ENCODE results near the gene EPB42. TPM values are rescaled to one million over a fixed set of nuclear protein-coding genes. Genes with fewer than 3 reads are reported as not detected.

The EPB42 gene
- total RNA-seq, 1 experiment from 2014 or later, result not detected

- Histone ChIP-seq H2BK120ac (ENCODE audit: low read depth, low read length, poor library complexity, severe bottlenecking) (no peak overlapping the region), H3K79me1 (ENCODE audit: insufficient read depth, low read depth, low read length, poor library complexity, severe bottlenecking) (no peaks in the 10 kb centered on the region), H3K18ac (ENCODE audit: insufficient read length, low read depth, low read length) (no peak overlapping the region), H2BK12ac (ENCODE audit: insufficient read length, low read depth, low read length) (no peak overlapping the region), H3K56ac (ENCODE audit: insufficient read length, low read depth, low read length) (no peak overlapping the region), H3K27ac (ENCODE audit: insufficient read length, low read depth, low read length) (no peak overlapping the region), H3K79me2 (ENCODE audit: insufficient read depth, low read length) (no peaks in the 10 kb centered on the region), H2BK20ac (ENCODE audit: low read depth, low read length, poor library complexity, severe bottlenecking) (no peak overlapping the region), H2BK15ac (ENCODE audit: low read depth, low read length) (no peak overlapping the region), H3K14ac (ENCODE audit: insufficient read depth, low read length) (no peak overlapping the region), H3K9ac (ENCODE audit: extremely low read depth, insufficient read length, low read length) (no peak overlapping the region), H4K91ac (ENCODE audit: insufficient read length, low read depth, low read length) (no peak overlapping the region), H4K20me1 (ENCODE audit: control insufficient read depth, insufficient read depth, insufficient read length) (no peaks in the 10 kb centered on the region), H2AFZ (ENCODE audit: low read length) (no peak overlapping the region), H2BK5ac (ENCODE audit: insufficient read length, low read length) (no peak overlapping the region), H3K4ac (ENCODE audit: low read depth, low read length) (no peak overlapping the region), H3K4me2 (ENCODE audit: insufficient read depth, insufficient read length, low read length) (no peak overlapping the region), H2AK5ac (ENCODE audit: insufficient read length, low read length) (no peak overlapping the region), H3K9me3 (ENCODE audit: control insufficient read depth, low read depth, low read length) (no peaks in the 10 kb centered on the region), H4K8ac (replicated peaks; ENCODE audit: insufficient read length, low read depth, low read length) (no peak overlapping the region), H3T11ph (ENCODE audit: low read length) (no peak overlapping the region), H3K4me1 (ENCODE audit: insufficient read depth, low read length) (no peaks in the 10 kb centered on the region), H3K23me2 (ENCODE audit: insufficient read length, low read depth, low read length, poor library complexity, severe bottlenecking) (no peaks in the 10 kb centered on the region), H4K5ac (ENCODE audit: insufficient read length, low read depth, low read length) (no peak overlapping the region), H3K27me3 (ENCODE audit: insufficient read depth, low read length) (no peaks in the 10 kb centered on the region), H3K23ac (ENCODE audit: insufficient read length, low read depth, low read length) (no peak overlapping the region)
- Mint-ChIP-seq H3K9me3 (peaks cover 11 to 17% of the 10 kb centered on the region in 2 experiments; a peak in 4 of 5 replicates), H3K27ac (no peak overlapping the region; a peak in 1 of 7 replicates), H3K4me1 (peaks cover 8 to 10% of the 10 kb centered on the region in 2 experiments), H3K27me3 (ENCODE audit: low read depth) (no peaks in the 10 kb centered on the region), H3K4me3 (no peak overlapping the region), H3K36me3 (ENCODE audit: insufficient read depth in 1 of 3, low read depth in 3 of 3) (peaks cover 4 to 41% (median 28%) of the 10 kb centered on the region in 3 experiments)
- TF ChIP-seq CTCF (conservative IDR thresholded peaks at IDR 0.05), result no peak
- no CpG with 5 or more reads among the region's 2 CpGs for WGBS (ENCODE audit: extremely low coverage, insufficient read length, low lambda C conversion rate)
- DNase-seq, result no peak
These were observed 55.0 kb downstream of the EPB42 start for GRCh38 chr15:43165801-43166325.
